PC-3 (cell line): ENCODE results near the gene SEC22C.

Experiments used
- CTCF ChIP-seq: fragments of 300-600 bp; sonication (generic); conservative IDR thresholded peaks from 2 replicates; pipeline ENCODE4 v1.5.1; 2017; ENCODE audit warnings: antibody characterized with exemption, low read depth, mild to moderate bottlenecking, low read length
- EZH2 ChIP-seq: fragments of 300-600 bp; sonication (generic); IDR thresholded peaks from one replicate; pipeline ENCODE4 v1.6.1; 2017; ENCODE audit warnings: antibody characterized with exemption, mild to moderate bottlenecking, low read length; ENCODE audit not compliant: unreplicated experiment
- EZH2phosphoT487 ChIP-seq: fragments of 300-600 bp; sonication (generic); IDR thresholded peaks from 2 replicates; pipeline ENCODE4 v1.6.1; 2018; ENCODE audit warnings: mild to moderate bottlenecking, antibody characterized with exemption, low read length, borderline replicate concordance

GRCh38 chr3:42525212-42525611, 56.6 kb downstream of the SEC22C start:
- TF ChIP-seq CTCF (no peak), EZH2 (no peak), EZH2phosphoT487 (no peak)
